Omental fat pad (tissue), 4 donors: Measurements from ENCODE around the gene ZFPL1. TPM values are rescaled to one million over a fixed set of nuclear protein-coding genes. Genes with fewer than 3 reads are reported as not detected.

Experiments used
- ATAC-seq: fragments of 150-250 bp; one replicate; pipeline ENCODE4 v1.9.1; 2016; ENCODE audit warnings: mild to moderate bottlenecking, moderate library complexity; ENCODE audit not compliant: low FRiP score
- DNase-seq: peaks from one replicate; pipeline ENCODE4 v3.0.0-alpha.2; 2019; ENCODE audit warnings: low spot score
- total RNA-seq, 4 donors: library from RNA; depleted of rRNA; stranded (reverse); fragments of >200 nt; gene quantifications; one replicate each; pipeline ENCODE4 v1.1.0, GENCODE V29; 2016
- TF ChIP-seq, protein P1 (sequence below), 3 donors: fragments of 450-650 bp; IDR thresholded peaks; one replicate each; pipeline ENCODE4 v1.5.1; 2016 to 2017; ENCODE audit warnings: antibody characterized with exemption in 3 of 3, mild to moderate bottlenecking in 3 of 3, moderate library complexity in 2 of 3

Gene ZFPL1
- total RNA-seq, 4 donors from 2014 or later, result 21.3 to 44.5 (median 32.6) TPM

DNA sequence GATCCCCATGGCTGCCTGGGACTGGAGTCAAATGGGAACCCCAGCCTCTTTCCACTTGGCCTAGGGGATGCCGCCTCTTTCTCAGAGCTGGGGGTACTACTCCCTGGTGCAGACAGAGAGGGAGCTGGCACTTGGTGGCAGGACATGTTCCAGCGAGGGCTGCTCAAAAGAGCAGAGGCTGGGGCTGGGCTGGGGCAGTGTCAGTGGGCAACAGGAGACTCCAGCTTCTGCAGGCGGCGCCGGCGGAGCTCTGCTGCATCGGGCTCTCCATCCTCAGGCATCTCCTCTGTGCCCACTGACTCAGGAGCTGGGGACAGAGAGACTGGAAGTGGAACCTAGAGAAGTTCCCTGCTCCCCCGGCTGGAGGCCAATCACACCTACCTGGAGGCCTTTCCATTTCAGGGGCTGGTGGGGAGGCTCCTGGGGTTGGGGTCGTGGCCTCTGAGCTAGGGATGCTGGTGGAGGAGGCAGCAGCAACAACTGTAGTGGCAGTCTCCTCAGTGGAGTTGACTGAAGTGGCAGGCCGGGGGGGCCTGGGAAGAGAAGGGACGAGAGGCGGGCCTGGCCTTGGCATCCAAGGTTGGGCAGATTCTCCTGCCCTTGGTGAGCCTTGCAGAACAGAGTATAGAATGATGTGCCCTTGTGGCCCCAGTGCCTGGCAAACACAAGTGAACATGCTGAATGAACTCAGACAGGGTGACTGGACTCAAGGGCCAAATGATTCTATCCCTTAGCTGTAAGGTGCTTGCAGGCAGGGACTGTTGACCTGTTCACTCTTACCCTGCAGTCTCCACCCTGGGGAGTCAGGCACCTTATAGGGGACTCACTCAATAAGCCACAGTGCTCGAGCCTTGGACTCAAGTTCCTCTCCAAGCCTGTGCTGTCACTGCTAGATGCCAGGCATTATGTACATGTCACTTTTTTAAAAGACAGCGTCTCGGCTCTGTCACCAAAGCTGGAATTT lies 44.4 kb downstream of the ZFPL1 start:
- DNase-seq (no peak), ATAC-seq (no peak)
- TF ChIP-seq, protein P1, sequence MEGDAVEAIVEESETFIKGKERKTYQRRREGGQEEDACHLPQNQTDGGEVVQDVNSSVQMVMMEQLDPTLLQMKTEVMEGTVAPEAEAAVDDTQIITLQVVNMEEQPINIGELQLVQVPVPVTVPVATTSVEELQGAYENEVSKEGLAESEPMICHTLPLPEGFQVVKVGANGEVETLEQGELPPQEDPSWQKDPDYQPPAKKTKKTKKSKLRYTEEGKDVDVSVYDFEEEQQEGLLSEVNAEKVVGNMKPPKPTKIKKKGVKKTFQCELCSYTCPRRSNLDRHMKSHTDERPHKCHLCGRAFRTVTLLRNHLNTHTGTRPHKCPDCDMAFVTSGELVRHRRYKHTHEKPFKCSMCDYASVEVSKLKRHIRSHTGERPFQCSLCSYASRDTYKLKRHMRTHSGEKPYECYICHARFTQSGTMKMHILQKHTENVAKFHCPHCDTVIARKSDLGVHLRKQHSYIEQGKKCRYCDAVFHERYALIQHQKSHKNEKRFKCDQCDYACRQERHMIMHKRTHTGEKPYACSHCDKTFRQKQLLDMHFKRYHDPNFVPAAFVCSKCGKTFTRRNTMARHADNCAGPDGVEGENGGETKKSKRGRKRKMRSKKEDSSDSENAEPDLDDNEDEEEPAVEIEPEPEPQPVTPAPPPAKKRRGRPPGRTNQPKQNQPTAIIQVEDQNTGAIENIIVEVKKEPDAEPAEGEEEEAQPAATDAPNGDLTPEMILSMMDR (IDR thresholded peaks at IDR 0.05), result no peak

DNA sequence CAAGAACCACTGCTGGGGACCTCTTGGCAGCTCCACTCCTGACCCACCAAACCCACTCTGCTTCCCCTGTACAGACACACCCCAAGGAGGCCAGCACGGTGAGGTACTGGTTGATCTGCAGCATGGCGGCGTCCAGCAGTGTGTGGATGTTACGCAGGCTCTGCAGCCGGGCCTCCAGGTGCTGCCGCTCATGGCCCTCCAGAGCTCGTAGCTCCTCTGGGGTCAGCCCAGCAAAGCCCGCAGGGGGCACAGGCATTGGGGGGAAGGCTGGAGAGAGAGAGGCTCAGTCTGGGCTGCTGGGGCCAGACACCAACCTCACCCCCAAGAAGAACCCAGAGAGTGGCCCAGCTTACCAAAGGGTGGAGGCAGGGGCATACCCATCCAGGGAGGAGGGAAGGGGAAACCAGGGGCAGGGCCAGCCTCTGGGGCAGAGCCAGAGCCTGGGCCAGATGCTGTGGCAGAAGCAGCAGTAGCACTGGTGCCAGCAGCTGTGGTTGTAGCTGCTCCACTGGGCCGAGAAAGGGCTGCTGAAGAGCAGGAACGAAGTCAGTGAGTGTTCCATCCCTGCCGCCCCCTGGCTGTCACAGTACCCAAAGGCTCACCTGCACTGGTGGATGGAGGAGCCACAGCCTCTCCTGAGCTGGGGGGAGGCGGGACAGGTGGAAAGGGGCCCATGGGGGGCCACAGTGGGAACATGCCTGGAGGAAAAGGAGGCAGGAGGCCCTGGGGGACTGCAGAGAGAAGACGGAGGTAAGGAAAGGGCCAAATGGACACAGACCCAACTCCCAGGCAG lies 45.8 kb downstream of the ZFPL1 start:
- TF ChIP-seq, protein P1 (IDR thresholded peaks at IDR 0.05), result no peak
- DNase-seq, result no peak

DNA sequence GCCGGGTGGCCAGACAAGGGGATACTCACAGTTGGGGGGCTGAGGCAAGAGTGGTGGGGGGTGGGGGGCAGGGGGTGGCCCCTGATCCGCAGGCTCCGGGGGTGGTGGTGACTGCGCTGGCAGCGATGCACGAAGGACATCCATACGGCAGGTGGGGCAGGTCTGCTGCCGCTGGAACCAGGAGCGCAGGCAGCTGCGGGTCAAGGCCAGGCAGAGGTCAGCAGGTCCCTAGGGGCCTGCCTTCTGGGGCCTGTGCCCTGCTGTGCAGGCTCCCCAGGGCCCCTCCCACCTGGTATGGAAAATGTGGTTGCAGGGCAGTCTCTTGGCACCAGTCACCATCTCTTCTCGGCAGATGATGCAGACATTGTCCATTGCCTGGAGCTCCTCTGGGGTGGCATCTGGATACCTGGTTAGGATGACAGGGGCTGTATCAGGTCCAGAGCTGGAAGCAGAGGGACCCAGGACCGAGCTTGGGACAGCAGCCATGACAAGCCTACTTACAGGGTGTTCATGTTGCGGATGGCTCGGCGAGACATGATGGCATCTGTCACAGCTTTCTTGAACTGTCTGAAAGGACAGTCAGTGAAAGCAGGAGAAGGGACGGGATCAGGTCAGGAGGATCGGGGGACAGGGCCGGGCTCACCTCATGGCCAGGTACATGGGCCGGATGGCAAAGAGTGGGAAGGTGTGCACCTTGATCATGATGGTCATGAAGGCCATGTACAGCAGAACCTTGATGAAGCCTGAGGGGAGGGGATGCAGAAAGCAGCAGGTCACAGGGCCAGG lies 46.8 kb downstream of the ZFPL1 start:
- TF ChIP-seq, protein P1 (IDR thresholded peaks at IDR 0.05), result no peak
- no peak for ATAC-seq
- no peak for DNase-seq

More for the DNA sequence above, 45.8 kb downstream of the ZFPL1 start:
- ATAC-seq, result no peak

DNA sequence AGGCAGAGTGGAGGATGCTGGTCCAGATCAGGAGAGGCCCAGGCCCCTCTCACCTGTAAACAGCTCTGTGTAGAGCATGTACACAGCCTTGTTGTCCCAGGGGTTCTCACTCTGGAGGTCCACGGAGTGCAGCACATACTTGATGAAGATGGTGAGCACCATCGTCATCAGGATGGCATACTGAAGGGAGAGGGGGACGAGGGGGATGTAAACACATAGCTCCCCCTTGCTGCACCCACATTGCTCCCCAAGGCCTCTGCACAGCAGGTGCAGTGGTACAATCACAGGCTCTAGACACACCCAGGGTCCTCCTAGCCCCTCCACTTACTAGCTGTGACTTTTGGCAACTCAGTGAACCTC lies 47.4 kb downstream of the ZFPL1 start:
- DNase-seq (no peak), ATAC-seq (no peak)
- TF ChIP-seq, protein P1 (IDR thresholded peaks at IDR 0.05), result no peak

DNA sequence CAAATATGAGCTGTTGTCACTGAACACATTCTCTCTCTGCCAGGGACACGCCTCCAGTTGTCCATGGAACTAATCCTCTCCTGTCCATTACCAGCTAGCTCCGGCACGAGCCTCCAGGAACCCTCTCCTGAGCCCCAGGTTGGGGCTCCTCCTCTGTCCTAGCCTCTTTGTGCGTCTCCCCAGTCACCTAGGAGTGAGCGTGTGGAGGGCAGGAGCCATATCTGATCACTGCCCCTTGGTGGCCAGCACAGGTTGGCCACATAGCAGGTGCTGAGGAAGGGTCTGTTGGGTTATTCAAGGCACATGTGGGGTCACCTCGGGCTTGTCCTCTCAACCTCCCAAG lies 47.8 kb downstream of the ZFPL1 start:
- TF ChIP-seq, protein P1 (IDR thresholded peaks at IDR 0.05), result no peak
- DNase-seq (no peak), ATAC-seq (no peak)

DNA sequence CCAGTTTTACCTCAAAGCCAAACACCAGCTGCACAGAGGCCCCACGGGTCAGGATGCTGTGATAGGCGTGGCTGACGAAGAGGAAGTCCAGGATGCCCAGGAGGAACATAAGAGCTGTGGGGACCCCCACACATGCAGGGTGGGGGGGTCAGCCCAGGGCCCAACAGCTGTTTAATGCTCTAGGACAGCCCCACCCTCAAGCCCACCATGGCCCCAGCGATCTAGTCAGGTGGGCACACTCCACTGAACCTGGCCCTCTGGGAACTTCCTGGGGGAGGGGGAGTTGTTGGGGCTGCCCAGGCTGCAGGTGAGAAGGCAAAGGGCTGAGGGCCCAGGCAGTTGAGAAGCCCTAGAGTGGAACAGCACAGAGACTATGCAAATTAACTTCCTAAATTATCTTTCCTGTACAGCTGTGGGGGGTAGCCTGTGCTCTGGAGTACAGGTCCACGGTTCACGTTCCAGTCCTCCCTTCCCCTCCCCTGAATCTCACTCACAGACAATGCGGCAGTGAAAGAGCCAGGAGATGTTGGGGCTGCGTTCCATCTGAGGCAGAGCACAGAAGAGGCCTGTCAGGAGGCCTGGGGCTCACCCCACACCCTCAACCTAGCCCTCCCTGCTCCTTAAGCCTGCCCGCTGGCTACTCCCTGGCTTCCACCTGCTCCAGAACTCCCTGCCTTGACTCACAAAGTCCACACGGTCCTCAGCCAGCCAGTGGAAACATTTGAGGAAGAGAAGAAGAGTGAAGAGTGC lies 48.4 kb downstream of the ZFPL1 start:
- no peak for DNase-seq
- ATAC-seq, result no peak

More for the DNA sequence above, 48.4 kb downstream of the ZFPL1 start:
- TF ChIP-seq, protein P1 (IDR thresholded peaks at IDR 0.05), result no peak
